H9 (cell line): ENCODE measurements around the gene EXOSC1. TPM values are rescaled to one million over a fixed set of nuclear protein-coding genes. Genes with fewer than 3 reads are reported as not detected.

Experiments
- DNase-seq: peaks from one replicate; pipeline ENCODE4 v3.0.0-alpha.2; 2017
- H2AFZ ChIP-seq: one replicate; pipeline ENCODE4 v1.6.1; 2013; ENCODE audit warnings: mild to moderate bottlenecking, low read length, control low read depth, moderate library complexity
- H2AK5ac ChIP-seq: 2 replicates; pipeline ENCODE4 v1.6.1; 2013; ENCODE audit warnings: low read length, control low read depth, mixed read lengths; ENCODE audit not compliant: insufficient read length
- H2BK120ac ChIP-seq: one replicate; pipeline ENCODE4 v1.6.1; 2013; ENCODE audit warnings: low read depth, mild to moderate bottlenecking, low read length, control low read depth, inconsistent platforms; ENCODE audit not compliant: poor library complexity, severe bottlenecking
- H2BK12ac ChIP-seq: 2 replicates; pipeline ENCODE4 v1.6.1; 2013; ENCODE audit warnings: low read length, control low read depth, mixed read lengths, low read depth; ENCODE audit not compliant: insufficient read length
- H2BK15ac ChIP-seq: 2 replicates; pipeline ENCODE4 v1.6.1; 2013; ENCODE audit warnings: low read depth, low read length, control low read depth
- H2BK20ac ChIP-seq: one replicate; pipeline ENCODE4 v1.6.1; 2013; ENCODE audit warnings: low read depth, mild to moderate bottlenecking, low read length, control low read depth, inconsistent platforms; ENCODE audit not compliant: poor library complexity, severe bottlenecking
- H2BK5ac ChIP-seq: 2 replicates; pipeline ENCODE4 v1.6.1; 2013; ENCODE audit warnings: low read length, control low read depth, mixed read lengths; ENCODE audit not compliant: insufficient read length
- H3K14ac ChIP-seq: 2 replicates; pipeline ENCODE4 v1.6.1; 2013; ENCODE audit warnings: low read length, control low read depth; ENCODE audit not compliant: insufficient read depth
- H3K18ac ChIP-seq: 2 replicates; pipeline ENCODE4 v1.6.1; 2013; ENCODE audit warnings: low read depth, mild to moderate bottlenecking, mixed read lengths, low read length, control low read depth; ENCODE audit not compliant: insufficient read length
- H3K23ac ChIP-seq: 2 replicates; pipeline ENCODE4 v1.6.1; 2013; ENCODE audit warnings: low read length, control low read depth, mixed read lengths, low read depth; ENCODE audit not compliant: insufficient read length
- H3K23me2 ChIP-seq: 2 replicates; pipeline ENCODE4 v1.6.1; 2013; ENCODE audit warnings: low read depth, mild to moderate bottlenecking, mixed read lengths, low read length, control low read depth; ENCODE audit not compliant: insufficient read length, poor library complexity, severe bottlenecking
- H3K27ac ChIP-seq: 2 replicates; pipeline ENCODE4 v1.5.1; 2013; ENCODE audit warnings: low read length, control low read depth, mixed read lengths, low read depth; ENCODE audit not compliant: insufficient read length
- H3K27me3 ChIP-seq: 2 replicates; pipeline ENCODE4 v1.6.1; 2013; ENCODE audit warnings: low read length, control low read depth, inconsistent platforms; ENCODE audit not compliant: insufficient read depth
- H3K4ac ChIP-seq: 2 replicates; pipeline ENCODE4 v1.6.1; 2013; ENCODE audit warnings: low read depth, mild to moderate bottlenecking, control low read depth, inconsistent platforms, low read length, moderate library complexity
- H3K4me1 ChIP-seq: 2 replicates; pipeline ENCODE4 v1.6.1; 2013; ENCODE audit warnings: low read length, control low read depth, inconsistent platforms; ENCODE audit not compliant: insufficient read depth
- H3K4me2 ChIP-seq: 2 replicates; pipeline ENCODE4 v1.6.1; 2013; ENCODE audit warnings: low read length, control low read depth, mixed read lengths; ENCODE audit not compliant: insufficient read length, insufficient read depth
- H3K56ac ChIP-seq: 2 replicates; pipeline ENCODE4 v1.6.1; 2013; ENCODE audit warnings: low read depth, mild to moderate bottlenecking, mixed read lengths, low read length, control low read depth; ENCODE audit not compliant: insufficient read length
- H3K79me1 ChIP-seq: 2 replicates; pipeline ENCODE4 v1.6.1; 2013; ENCODE audit warnings: low read depth, mild to moderate bottlenecking, moderate library complexity, low read length, control low read depth, inconsistent platforms; ENCODE audit not compliant: insufficient read depth, poor library complexity, severe bottlenecking
- H3K79me2 ChIP-seq: 2 replicates; pipeline ENCODE4 v1.6.1; 2013; ENCODE audit warnings: low read length, control low read depth, inconsistent platforms; ENCODE audit not compliant: insufficient read depth
- H3K9ac ChIP-seq: 2 replicates; pipeline ENCODE4 v1.6.1; 2013; ENCODE audit warnings: low read length, control low read depth, mixed read lengths; ENCODE audit not compliant: insufficient read length; ENCODE audit errors: extremely low read depth
- H3K9me3 ChIP-seq: one replicate; pipeline ENCODE4 v1.6.1; 2013; ENCODE audit warnings: low read depth, low read length, inconsistent platforms; ENCODE audit not compliant: control insufficient read depth
- H3T11ph ChIP-seq: one replicate; pipeline ENCODE4 v1.6.1; 2013; ENCODE audit warnings: mild to moderate bottlenecking, low read length, control low read depth, inconsistent platforms
- H4K20me1 ChIP-seq: one replicate; pipeline ENCODE4 v1.6.1; 2013; ENCODE audit not compliant: control insufficient read depth, insufficient read length, insufficient read depth
- H4K5ac ChIP-seq: 2 replicates; pipeline ENCODE4 v1.6.1; 2013; ENCODE audit warnings: low read depth, mild to moderate bottlenecking, mixed read lengths, low read length, control low read depth; ENCODE audit not compliant: insufficient read length
- H4K8ac ChIP-seq: replicated peaks from 2 replicates; pipeline ENCODE4 v1.6.1; 2013; ENCODE audit warnings: low read length, control low read depth, mixed read lengths, low read depth; ENCODE audit not compliant: insufficient read length
- H4K91ac ChIP-seq: 2 replicates; pipeline ENCODE4 v1.6.1; 2013; ENCODE audit warnings: low read depth, mild to moderate bottlenecking, moderate library complexity, mixed read lengths, low read length, control low read depth; ENCODE audit not compliant: insufficient read length
- H3K27ac Mint-ChIP-seq, 3 experiments: 2 replicates in 2 of 3; 3 replicates in 1 of 3; pipeline ENCODE4 v1.8.0; 2020 to 2021; ENCODE audit warnings: mixed read lengths in 3 of 3, mild to moderate bottlenecking in 1 of 3, moderate library complexity in 1 of 3
- H3K27me3 Mint-ChIP-seq: 2 replicates; pipeline ENCODE4 v1.8.0; 2021; ENCODE audit warnings: low read depth, mild to moderate bottlenecking, moderate library complexity, mixed read lengths
- H3K36me3 Mint-ChIP-seq, 3 experiments: 2 replicates in 2 of 3; 3 replicates in 1 of 3; pipeline ENCODE4 v1.8.0; 2020 to 2021; ENCODE audit warnings: low read depth in 3 of 3, mixed read lengths in 3 of 3; ENCODE audit not compliant: insufficient read depth in 1 of 3
- H3K4me1 Mint-ChIP-seq, 2 experiments: 2 replicates each; pipeline ENCODE4 v1.8.0; 2020; ENCODE audit warnings: mixed read lengths in 2 of 2
- H3K4me3 Mint-ChIP-seq, 2 experiments: 2 replicates in 1 of 2; 3 replicates in 1 of 2; pipeline ENCODE4 v1.8.0; 2020 to 2021; ENCODE audit warnings: mild to moderate bottlenecking in 2 of 2, mixed read lengths in 2 of 2, moderate library complexity in 1 of 2
- H3K9me3 Mint-ChIP-seq, 2 experiments: 2 replicates in 1 of 2; 3 replicates in 1 of 2; pipeline ENCODE4 v1.8.0; 2020; ENCODE audit warnings: mild to moderate bottlenecking in 2 of 2, mixed read lengths in 2 of 2, moderate library complexity in 1 of 2
- CTCF ChIP-seq: fragments of 200-600 bp; sonication (generic); conservative IDR thresholded peaks from 3 replicates; pipeline ENCODE4 v1.8.0; 2021; ENCODE audit warnings: antibody characterized with exemption, mild to moderate bottlenecking
- WGBS: extraction: QIAGEN DNeasy Blood & Tissue Kit; methylation state at CpG from one replicate; pipeline ENCODE4 v1.1.7; 2013; ENCODE audit warnings: missing lambda C conversion rate, low lambda C conversion rate, mixed read lengths; ENCODE audit not compliant: insufficient read length; ENCODE audit errors: extremely low coverage; 5-methylcytosine and 5-hydroxymethylcytosine counted together
- total RNA-seq: library from RNA; stranded (reverse); gene quantifications from 2 replicates; pipeline ENCODE4 v1.2.1, GENCODE V29; 2021

The EXOSC1 gene
- total RNA-seq, 1 experiment from 2014 or later: 66.4 TPM

DNA sequence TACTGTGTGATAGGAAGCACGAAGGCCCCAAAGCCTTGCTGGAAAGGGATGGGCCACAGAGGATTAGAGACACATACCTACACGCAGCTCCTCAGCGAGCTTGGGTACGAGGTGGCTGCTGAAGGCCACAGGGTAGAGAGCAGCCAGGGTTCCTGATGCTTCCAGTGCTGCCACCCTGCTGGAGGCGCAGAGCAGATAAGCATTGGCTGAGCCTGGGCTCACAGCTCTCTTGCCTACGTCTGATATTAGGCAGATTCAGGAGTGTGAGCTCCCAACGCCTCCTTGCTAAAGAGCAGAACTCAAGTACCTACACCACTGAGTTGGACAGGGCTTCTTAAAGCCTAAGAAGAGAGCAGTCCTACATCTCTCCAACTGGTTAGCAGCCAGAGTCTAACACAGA lies 20.2 kb upstream of the EXOSC1 start:
- Histone ChIP-seq H2BK5ac (no peak overlapping the region), H2AFZ (no peak overlapping the region), H3K14ac (no peak overlapping the region), H3K4me2 (no peak overlapping the region), H4K91ac (no peak overlapping the region), H3K4me1 (no peaks in the 10 kb centered on the region), H3K18ac (no peak overlapping the region), H2BK20ac (no peak overlapping the region), H2BK15ac (no peak overlapping the region), H3K23me2 (no peaks in the 10 kb centered on the region), H3K27me3 (no peaks in the 10 kb centered on the region), H3K27ac (no peak overlapping the region), H4K5ac (no peak overlapping the region), H3K79me2 (no peaks in the 10 kb centered on the region), H3T11ph (no peak overlapping the region), H3K9me3 (no peaks in the 10 kb centered on the region), H2AK5ac (no peak overlapping the region), H3K9ac (no peak overlapping the region), H4K20me1 (no peaks in the 10 kb centered on the region), H3K79me1 (no peaks in the 10 kb centered on the region), H2BK120ac (no peak overlapping the region), H3K4ac (no peak overlapping the region), H2BK12ac (no peak overlapping the region), H3K56ac (no peak overlapping the region), H4K8ac (no peak overlapping the region), H3K23ac (no peak overlapping the region)
- Mint-ChIP-seq H3K4me1 (no peaks in the 10 kb centered on the region), H3K4me3 (no peak overlapping the region), H3K27ac (no peak overlapping the region), H3K9me3 (no peaks in the 10 kb centered on the region), H3K36me3 (peaks cover 33 to 90% (median 72%) of the 10 kb centered on the region in 3 experiments), H3K27me3 (no peaks in the 10 kb centered on the region)
- no peak for DNase-seq
- WGBS: no CpG with 5 or more reads among the region's 7 CpGs
- TF ChIP-seq CTCF: no peak
